ENCODE data around the gene CDK5. TPM values are rescaled to one million over a fixed set of nuclear protein-coding genes. Genes with fewer than 3 reads are reported as not detected.
"Not testable (repeated sequence)": the region's sequence is repeated elsewhere in the genome, so short reads cannot be mapped to it uniquely, and the experiment has no call there.

Gene CDK5
- polyA plus RNA-seq, 4 donors, result 12.3 to 18.5 (median 17.2) TPM

GRCh38 chr7:151018421-151019129, 39.1 kb downstream of the CDK5 start:
- no peak for DNase-seq (ENCODE audit: low read depth in 4 of 4, low spot score in 3 of 4)

- peak in 1 of 4 donors; percentile 50 for DNase-seq (ENCODE audit: low read depth in 4 of 4, low spot score in 3 of 4)
These were observed 39.7 kb downstream of the CDK5 start for GRCh38 chr7:151017953-151018420.

GRCh38 chr7:151017370-151017952, 40.2 kb downstream of the CDK5 start:
- no peak for DNase-seq (ENCODE audit: low read depth in 4 of 4, low spot score in 3 of 4)

- DNase-seq (ENCODE audit: low read depth in 4 of 4, low spot score in 3 of 4), result no peak
These were observed 40.8 kb downstream of the CDK5 start for GRCh38 chr7:151016942-151017341.

- DNase-seq (ENCODE audit: low read depth in 4 of 4, low spot score in 3 of 4), result no peak
These were observed 41.2 kb downstream of the CDK5 start for GRCh38 chr7:151016505-151016904.

- DNase-seq (ENCODE audit: low read depth in 4 of 4, low spot score in 3 of 4), result no peak
These were observed 41.7 kb downstream of the CDK5 start for GRCh38 chr7:151015967-151016366.

GRCh38 chr7:151014950-151015349, 42.7 kb downstream of the CDK5 start:
- DNase-seq (ENCODE audit: low read depth in 4 of 4, low spot score in 3 of 4), result no peak

- peak in 3 of 4 donors; percentile 67 to 76 (median 73) for DNase-seq (ENCODE audit: low read depth in 4 of 4, low spot score in 3 of 4)
These were observed 43.8 kb downstream of the CDK5 start for GRCh38 chr7:151013733-151014497.

- DNase-seq (ENCODE audit: low read depth in 4 of 4, low spot score in 3 of 4), result no peak
These were observed 44.4 kb downstream of the CDK5 start for GRCh38 chr7:151013356-151013732.

- no peak for DNase-seq (ENCODE audit: low read depth in 4 of 4, low spot score in 3 of 4)
These were observed 44.8 kb downstream of the CDK5 start for GRCh38 chr7:151012911-151013347.

- DNase-seq (ENCODE audit: low read depth in 4 of 4, low spot score in 3 of 4), result no peak
These were observed 45.5 kb downstream of the CDK5 start for GRCh38 chr7:151012031-151012692.

GRCh38 chr7:151011616-151012015, 46.1 kb downstream of the CDK5 start:
- not testable (repeated sequence) for DNase-seq (ENCODE audit: low read depth in 4 of 4, low spot score in 3 of 4)

GRCh38 chr7:151011097-151011409, 46.6 kb downstream of the CDK5 start:
- no peak for DNase-seq (ENCODE audit: low read depth in 4 of 4, low spot score in 3 of 4)

GRCh38 chr7:151010307-151011096, 47.2 kb downstream of the CDK5 start:
- peak in 1 of 4 donors; percentile 42 for DNase-seq (ENCODE audit: low read depth in 4 of 4, low spot score in 3 of 4)

GRCh38 chr7:151010037-151010306, 47.7 kb downstream of the CDK5 start:
- DNase-seq (ENCODE audit: low read depth in 4 of 4, low spot score in 3 of 4), result no peak

GRCh38 chr7:151009327-151010036, 48.2 kb downstream of the CDK5 start:
- DNase-seq (ENCODE audit: low read depth in 4 of 4, low spot score in 3 of 4), result no peak

GRCh38 chr7:151008511-151009323, 49.0 kb downstream of the CDK5 start:
- DNase-seq (ENCODE audit: low read depth in 4 of 4, low spot score in 3 of 4), result no peak

GRCh38 chr7:151008143-151008510, 49.6 kb downstream of the CDK5 start:
- no peak for DNase-seq (ENCODE audit: low read depth in 4 of 4, low spot score in 3 of 4)

- DNase-seq (ENCODE audit: low read depth in 4 of 4, low spot score in 3 of 4), result no peak
These were observed 50.2 kb downstream of the CDK5 start for GRCh38 chr7:151007469-151007898.

Data from left renal pelvis (tissue), 4 donors.